Smooth muscle cell of the umbilical artery (primary cell): ENCODE measurements around the gene OR2T29. TPM values are rescaled to one million over a fixed set of nuclear protein-coding genes. Genes with fewer than 3 reads are reported as not detected.

Experiments
- total RNA-seq: library from RNA; depleted of rRNA; stranded (reverse); fragments of >200 nt; gene quantifications from 2 replicates; pipeline ENCODE4 v1.2.3, GENCODE V29; 2014

Gene OR2T29
- total RNA-seq: not detected in 2 replicates

GRCh38 chr1:248562672-248563071 lies at the start of gene OR2T29:
Gene OR2T29 (minus strand): TSS chr1:248562772. CDS start chr1:248559491, 3,281 bp downstream.

GRCh38 chr1:248597589-248597988 lies 35.0 kb upstream of the OR2T29 start, which contains the start of gene OR2T10:
Gene OR2T10 (minus strand): TSS chr1:248597700. CDS start chr1:248593768, 3,932 bp downstream.

GRCh38 chr1:248574657-248575056 lies 12.1 kb upstream of the OR2T29 start, which contains the start of gene OR2T34:
Gene OR2T34 (minus strand): TSS chr1:248574757. CDS start chr1:248574757, 0 bp downstream.

GRCh38 chr1:248507773-248508172 lies 54.8 kb downstream of the OR2T29 start, which contains the start of gene OR2G6:
Gene OR2G6 (plus strand): TSS chr1:248508073. CDS start chr1:248521647, 13,574 bp downstream.

Other genes starting within 250 kb of the OR2T29 start
- not detected in 2 replicates for gene OR2M7, start 238.2 kb downstream of the OR2T29 start, total RNA-seq
- gene OR14C36, start 214.0 kb downstream of the OR2T29 start, total RNA-seq: not detected in 2 replicates
- not detected in 2 replicates for gene OR2T4, start 201.1 kb downstream of the OR2T29 start, total RNA-seq
- gene OR2T6, start 187.0 kb downstream of the OR2T29 start, total RNA-seq: not detected in 2 replicates
- gene OR2T1, start 159.7 kb downstream of the OR2T29 start, total RNA-seq: not detected in 2 replicates
- not detected in 2 replicates for gene OR2T2, start 117.1 kb downstream of the OR2T29 start, total RNA-seq
- not detected in 2 replicates for gene OR2T3, start 89.4 kb downstream of the OR2T29 start, total RNA-seq
- not detected in 2 replicates for gene OR2T5, start 74.2 kb downstream of the OR2T29 start, total RNA-seq
- gene OR2G6, start 54.7 kb downstream of the OR2T29 start, total RNA-seq: not detected in 2 replicates
- not detected in 2 replicates for gene OR2T34, start 12.0 kb upstream of the OR2T29 start, total RNA-seq
- gene OR2T10, start 34.9 kb upstream of the OR2T29 start, total RNA-seq: not detected in 2 replicates
- not detected in 2 replicates for gene OR2T11, start 72.3 kb upstream of the OR2T29 start, total RNA-seq
- gene OR2T35, start 82.5 kb upstream of the OR2T29 start, total RNA-seq: not detected in 2 replicates
- gene OR2T27, start 92.8 kb upstream of the OR2T29 start, total RNA-seq: not detected in 2 replicates
- not detected in 2 replicates for gene OR14I1, start 140.0 kb upstream of the OR2T29 start, total RNA-seq
- gene LYPD8, start 193.0 kb upstream of the OR2T29 start, total RNA-seq: not detected in 2 replicates